Neural cell (in vitro differentiated cells): ENCODE results near the gene IRX4. TPM values are rescaled to one million over a fixed set of nuclear protein-coding genes. Genes with fewer than 3 reads are reported as not detected.

Experiments used
- H2AFZ ChIP-seq: fragments of 200-600, 300-800 bp; sonication (generic), shearing (Covaris generic); 2 replicates; pipeline ENCODE4 v1.6.0; 2014; ENCODE audit warnings: low read depth, mild to moderate bottlenecking, antibody characterized with exemption, low read length, moderate library complexity
- H3F3A ChIP-seq: fragments of 200-600 bp; shearing (Covaris generic); 2 replicates; pipeline ENCODE4 v1.6.1; 2016; ENCODE audit warnings: mild to moderate bottlenecking, moderate library complexity, mixed read lengths, antibody characterized with exemption, low read length; ENCODE audit not compliant: insufficient read depth, poor library complexity, severe bottlenecking
- H3K27ac ChIP-seq: fragments of 200-600, 300-800 bp; sonication (generic), shearing (Covaris generic); 2 replicates; pipeline ENCODE4 v1.5.1; 2014; ENCODE audit warnings: mild to moderate bottlenecking, low read length, moderate library complexity
- H3K27me3 ChIP-seq: fragments of 300-800, 200-600 bp; sonication (generic), shearing (Covaris generic); 2 replicates; pipeline ENCODE4 v1.6.0; 2014; ENCODE audit warnings: mild to moderate bottlenecking, low read depth, low read length, moderate library complexity; ENCODE audit not compliant: insufficient read depth
- H3K36me3 ChIP-seq: fragments of 300-800, 200-600 bp; sonication (generic), shearing (Covaris generic); 2 replicates; pipeline ENCODE4 v1.5.1; 2014; ENCODE audit warnings: mild to moderate bottlenecking, antibody characterized with exemption, low read length, moderate library complexity; ENCODE audit not compliant: insufficient read depth
- H3K4me2 ChIP-seq: fragments of 300-800, 200-600 bp; sonication (generic), shearing (Covaris generic); 2 replicates; pipeline ENCODE4 v1.6.0; 2014; ENCODE audit warnings: mild to moderate bottlenecking, low read length
- H3K4me3 ChIP-seq: fragments of 300-800, 200-600 bp; sonication (generic), shearing (Covaris generic); 2 replicates; pipeline ENCODE4 v1.5.1; 2014; ENCODE audit warnings: mild to moderate bottlenecking, low read length, moderate library complexity
- H3K79me2 ChIP-seq: fragments of 200-600 bp; shearing (Covaris generic); replicated peaks from 2 replicates; pipeline ENCODE4 v1.6.0; 2014; ENCODE audit warnings: mild to moderate bottlenecking, low read length, moderate library complexity; ENCODE audit not compliant: insufficient read depth
- H3K9ac ChIP-seq: fragments of 300-800, 200-600 bp; sonication (generic), shearing (Covaris generic); 2 replicates; pipeline ENCODE4 v1.6.1; 2016; ENCODE audit warnings: mild to moderate bottlenecking, low read length, mixed read lengths
- H3K9me2 ChIP-seq: fragments of 200-600 bp; shearing (Covaris generic); 2 replicates; pipeline ENCODE4 v1.6.1; 2016; ENCODE audit warnings: mild to moderate bottlenecking, low read length, mixed read lengths; ENCODE audit not compliant: insufficient read depth
- H3K9me3 ChIP-seq: fragments of 200-600, 300-800 bp; sonication (generic), shearing (Covaris generic); 2 replicates; pipeline ENCODE4 v1.6.1; 2016; ENCODE audit warnings: mild to moderate bottlenecking, mixed run types, low read length, moderate library complexity, mixed read lengths
- H4K20me1 ChIP-seq: fragments of 200-600 bp; shearing (Covaris generic); 2 replicates; pipeline ENCODE4 v1.6.1; 2016; ENCODE audit warnings: mild to moderate bottlenecking, mixed run types; ENCODE audit not compliant: insufficient read depth
- EZH2 ChIP-seq: fragments of 200-600, 300-800 bp; shearing (Covaris generic), sonication (generic); IDR thresholded peaks from 2 replicates; pipeline ENCODE4 v1.6.1; 2014; ENCODE audit warnings: antibody characterized with exemption, low read length, borderline replicate concordance, mild to moderate bottlenecking; ENCODE audit not compliant: insufficient read depth, poor library complexity, severe bottlenecking
- MXI1 ChIP-seq: fragments of 450-650 bp; conservative IDR thresholded peaks from 2 replicates; pipeline ENCODE4 v1.6.1; 2014; ENCODE audit warnings: antibody characterized with exemption, mild to moderate bottlenecking; ENCODE audit not compliant: poor library complexity, severe bottlenecking
- RAD21 ChIP-seq: fragments of 450-650 bp; conservative IDR thresholded peaks from 2 replicates; pipeline ENCODE4 v1.6.1; 2014; ENCODE audit warnings: antibody characterized with exemption, mild to moderate bottlenecking, moderate library complexity
- REST ChIP-seq: IDR thresholded peaks from 2 replicates; pipeline ENCODE4 v1.6.1; 2012; ENCODE audit warnings: borderline replicate concordance
- SMC3 ChIP-seq: fragments of 450-650 bp; conservative IDR thresholded peaks from 2 replicates; pipeline ENCODE4 v1.6.1; 2014; ENCODE audit warnings: antibody characterized with exemption, mild to moderate bottlenecking, moderate library complexity; ENCODE audit not compliant: poor library complexity
- polyA plus RNA-seq: library from polyadenylated mRNA; depleted of rRNA; stranded (reverse); fragments of >200 nt; gene quantifications from 2 replicates; pipeline ENCODE4 v1.2.3, GENCODE V29; 2014

The IRX4 gene
- polyA plus RNA-seq, 1 donor from 2014 or later: not detected

GRCh38 chr5:1879292-1880263 lies 3.1 kb downstream of the IRX4 start:
- no peak overlapping the region for H3K4me2 ChIP-seq
- no peaks in the 10 kb centered on the region for H3K79me2 ChIP-seq
- no peak overlapping the region for H2AFZ ChIP-seq
- H3K9ac ChIP-seq: no peak overlapping the region
- TF ChIP-seq EZH2: peak; percentile 43
- no peak for TF ChIP-seq SMC3
- H3K27ac ChIP-seq: no peak overlapping the region
- no peaks in the 10 kb centered on the region for H3F3A ChIP-seq
- H4K20me1 ChIP-seq: no peaks in the 10 kb centered on the region
- peaks cover 100% of the 10 kb centered on the region for H3K27me3 ChIP-seq
- H3K4me3 ChIP-seq: no peak overlapping the region
- no peaks in the 10 kb centered on the region for H3K36me3 ChIP-seq
- no peaks in the 10 kb centered on the region for H3K9me3 ChIP-seq
- H3K9me2 ChIP-seq: no peaks in the 10 kb centered on the region

DNA sequence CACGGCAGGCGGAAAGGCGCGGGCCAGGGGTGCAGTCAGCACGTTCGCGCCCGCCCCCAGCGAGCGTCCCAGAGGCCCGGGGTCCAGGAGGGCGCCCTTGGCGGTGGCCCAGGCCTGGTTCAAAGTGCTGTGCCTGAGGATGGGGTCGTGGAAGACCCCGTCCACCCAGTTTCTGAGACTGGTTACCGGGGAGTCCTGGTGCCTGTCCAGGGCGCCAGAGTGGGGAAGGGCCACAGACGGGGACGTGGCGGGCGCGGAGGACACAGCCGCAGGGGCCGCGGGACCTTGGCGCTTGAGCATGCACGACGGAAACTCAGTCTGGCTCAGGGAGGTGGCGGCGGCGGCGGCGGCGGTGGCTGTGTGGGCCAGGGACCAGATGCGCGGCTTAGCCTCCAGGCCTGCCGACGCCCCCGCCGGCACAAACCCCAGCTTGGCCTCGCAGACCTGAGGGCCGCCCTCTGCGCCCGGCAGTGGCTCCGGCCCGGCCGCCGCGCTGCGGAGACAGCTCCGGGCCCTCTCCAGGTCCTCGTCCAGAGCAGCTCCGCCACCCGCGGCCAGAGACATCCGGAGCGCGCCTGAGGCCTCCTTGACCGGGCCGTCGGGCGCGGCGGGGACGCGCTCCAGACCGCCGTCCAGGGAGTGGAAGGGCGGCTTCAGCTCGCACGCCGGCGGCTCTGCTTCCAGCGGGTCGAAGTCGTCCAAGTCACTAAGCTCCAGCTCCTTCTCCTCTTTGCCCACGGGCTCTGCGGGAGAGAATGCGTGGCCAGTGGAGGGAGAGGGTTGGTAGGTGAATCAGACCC lies 4.5 kb downstream of the IRX4 start:
- Histone ChIP-seq H3K27me3 (peaks cover 100% of the 10 kb centered on the region), H3K4me3 (no peak overlapping the region), H3K4me2 (no peak overlapping the region), H3K79me2 (no peaks in the 10 kb centered on the region), H2AFZ (no peak overlapping the region), H3K9ac (no peak overlapping the region), H3K9me3 (no peaks in the 10 kb centered on the region), H3K9me2 (no peaks in the 10 kb centered on the region), H3K27ac (no peak overlapping the region), H3K36me3 (no peaks in the 10 kb centered on the region), H3F3A (no peaks in the 10 kb centered on the region), H4K20me1 (no peaks in the 10 kb centered on the region)
- no peak for TF ChIP-seq MXI1
- TF ChIP-seq SMC3: no peak
- no peak for TF ChIP-seq REST
- TF ChIP-seq EZH2: peak; percentile 92
- no peak for TF ChIP-seq RAD21
